Left lobe of liver (tissue), 2 donors: ENCODE results near the gene RAB6A. TPM values are rescaled to one million over a fixed set of nuclear protein-coding genes. Genes with fewer than 3 reads are reported as not detected.

Experiments used
- ATAC-seq: fragments of 200-7000 bp; cut with Tn5 transposase; one replicate; pipeline ENCODE4 v1.9.1; 2020; ENCODE audit warnings: mild to moderate bottlenecking, moderate library complexity
- DNase-seq: peaks from one replicate; pipeline ENCODE4 v3.0.0-alpha.2; 2020; ENCODE audit warnings: low spot score
- total RNA-seq: library from RNA; stranded (reverse); gene quantifications from one replicate; pipeline ENCODE4 v1.2.1, GENCODE V29; 2021
- donor health status: DM: no; HTN: no; CAD: no; lungs with moderate emphysema.
- donor health status: DM: no; HTN: yes; CAD: no.

The RAB6A gene
- total RNA-seq, 1 donor from 2014 or later = 57.2 TPM

DNA sequence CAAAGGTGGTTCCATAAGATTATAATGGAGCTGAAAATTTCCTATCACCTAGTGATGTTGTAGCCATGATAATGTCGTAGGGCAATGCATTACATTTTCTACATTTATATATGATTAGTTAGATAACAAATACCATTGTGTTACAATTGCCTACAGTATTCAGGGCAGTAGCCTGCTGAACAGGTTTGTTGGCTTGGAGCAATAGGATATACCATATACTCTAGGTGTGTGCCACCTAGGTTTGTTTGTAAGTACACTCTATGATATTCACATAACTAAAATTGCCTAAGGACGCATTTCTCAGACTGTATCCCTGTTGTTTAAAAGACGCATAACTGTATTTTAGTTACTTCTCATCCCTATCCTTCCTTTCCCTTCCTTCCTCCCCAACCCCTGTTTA lies 100.9 kb downstream of the RAB6A start:
- ATAC-seq = no peak

DNA sequence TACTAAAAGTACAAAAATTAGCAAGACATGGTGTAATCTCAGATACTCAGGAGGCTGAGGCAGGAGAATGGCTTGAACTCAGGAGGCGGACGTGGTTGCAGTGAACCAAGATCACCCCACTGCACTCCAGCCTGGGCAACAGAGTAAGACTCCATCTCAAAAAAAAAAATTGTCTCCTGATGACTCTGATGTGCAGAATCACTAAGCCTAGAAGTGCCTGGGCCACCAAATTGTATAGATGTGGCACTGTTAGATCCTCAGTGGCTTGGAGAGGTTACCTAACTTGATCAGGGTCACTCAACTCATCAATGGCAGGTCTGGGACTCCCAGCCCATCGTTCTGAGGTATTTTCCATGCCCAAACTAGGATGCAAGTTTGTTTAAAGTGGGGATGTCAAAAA lies 103.9 kb downstream of the RAB6A start:
- ATAC-seq = no peak
- no peak for DNase-seq

More for the DNA sequence above, 100.9 kb downstream of the RAB6A start:
- DNase-seq = no peak

DNA sequence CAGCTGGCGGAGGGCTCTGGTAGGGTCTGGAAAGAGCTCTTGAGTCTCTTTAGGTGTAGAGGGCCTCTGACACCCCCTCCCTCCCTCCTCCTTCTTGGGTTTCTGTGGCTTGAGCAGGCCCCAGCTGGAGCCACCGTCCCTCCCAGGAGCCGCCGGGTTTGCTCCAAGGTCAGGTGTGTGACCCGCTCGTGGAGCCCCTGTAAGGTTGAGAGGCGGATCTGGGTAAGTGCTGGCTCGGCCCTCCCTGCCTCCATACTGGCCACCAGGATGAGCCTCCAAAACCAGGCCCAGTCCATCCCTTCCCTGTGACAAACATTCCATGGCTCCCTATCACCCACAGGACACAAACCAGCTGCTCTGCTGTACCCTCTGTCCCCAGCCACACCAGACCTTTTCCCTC lies 105.2 kb downstream of the RAB6A start:
- ATAC-seq = no peak
- DNase-seq = no peak

DNA sequence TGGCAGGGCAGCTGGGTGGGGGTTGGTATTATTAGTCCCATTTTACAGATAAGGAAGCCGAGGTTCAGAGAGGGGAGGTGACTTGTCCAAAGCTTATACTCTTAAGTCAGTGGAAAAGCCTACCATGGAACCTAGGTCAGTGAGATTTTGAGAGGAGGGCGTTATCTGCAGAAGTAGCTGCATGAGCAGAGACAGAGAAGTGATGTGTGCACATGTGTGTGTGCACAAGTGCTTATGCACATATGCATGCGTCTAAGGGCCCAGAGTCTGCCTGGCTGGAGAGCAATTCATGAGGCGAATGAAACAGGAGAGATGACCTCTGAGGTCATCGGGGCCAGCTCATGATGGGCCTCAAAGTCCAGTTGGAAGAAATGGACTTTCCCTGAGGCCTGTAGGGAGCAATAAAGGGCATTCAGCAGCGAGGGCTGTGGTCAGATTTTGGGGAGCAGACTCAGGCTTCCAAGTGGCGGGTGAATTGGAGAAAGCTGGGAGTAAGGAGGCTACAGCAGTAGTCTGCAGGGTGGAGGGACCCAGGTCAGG lies 106.3 kb downstream of the RAB6A start:
- DNase-seq (no peak), ATAC-seq (peak; percentile 85)

DNA sequence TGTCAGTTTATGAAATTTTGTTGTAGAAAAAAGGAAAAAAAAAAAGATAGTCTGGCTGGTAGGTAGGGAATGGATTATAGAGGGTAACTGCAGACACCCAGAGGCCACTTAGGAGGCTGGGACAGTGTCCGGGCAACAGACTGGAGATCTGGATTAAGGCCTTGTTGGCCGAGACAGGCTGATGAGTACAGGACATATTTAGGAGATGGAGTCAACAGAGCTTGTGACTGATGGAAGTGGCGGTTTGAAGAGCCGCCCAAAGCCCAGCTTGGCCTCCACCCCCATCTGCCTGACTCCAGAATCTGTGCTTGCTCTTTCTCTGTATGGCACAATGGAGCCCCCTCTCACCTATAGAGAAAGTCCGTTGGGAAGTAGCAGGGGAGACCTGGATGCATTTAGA lies 106.9 kb downstream of the RAB6A start:
- DNase-seq = no peak
- no peak for ATAC-seq

DNA sequence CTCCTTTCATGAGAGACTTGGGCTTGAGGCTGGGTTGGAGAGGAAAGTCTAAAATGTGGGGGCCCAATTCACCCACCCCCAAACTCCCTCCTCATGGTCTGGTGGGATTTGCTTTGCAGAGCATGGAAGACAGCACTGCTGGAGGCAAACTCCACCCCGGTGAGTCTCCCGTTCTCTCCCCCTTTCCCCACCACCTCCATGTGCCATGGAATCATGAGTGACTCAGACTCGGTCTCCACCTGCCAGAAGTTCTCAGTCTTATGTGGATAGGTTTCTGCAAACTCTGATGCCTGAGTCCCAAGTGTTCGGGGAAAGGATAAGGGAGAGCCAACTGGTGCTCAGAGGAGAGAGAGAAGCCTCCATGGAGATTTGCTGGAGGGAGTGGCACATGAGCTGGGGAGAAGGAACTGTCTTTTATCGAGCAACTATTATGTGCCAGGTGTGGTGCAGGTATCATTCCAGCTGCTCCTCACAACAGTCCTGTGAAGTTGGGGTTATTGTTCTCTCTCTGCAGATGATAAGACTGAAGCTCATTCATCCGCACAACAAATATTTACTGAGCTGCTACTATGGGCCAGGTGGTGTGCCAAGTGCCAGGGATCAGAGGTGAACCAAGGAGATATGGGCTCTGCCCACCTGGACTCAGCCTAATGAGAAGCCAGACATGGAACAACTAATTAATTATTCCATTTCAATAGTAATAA lies 107.9 kb downstream of the RAB6A start:
- peak; percentile 24 for ATAC-seq
- no peak for DNase-seq

DNA sequence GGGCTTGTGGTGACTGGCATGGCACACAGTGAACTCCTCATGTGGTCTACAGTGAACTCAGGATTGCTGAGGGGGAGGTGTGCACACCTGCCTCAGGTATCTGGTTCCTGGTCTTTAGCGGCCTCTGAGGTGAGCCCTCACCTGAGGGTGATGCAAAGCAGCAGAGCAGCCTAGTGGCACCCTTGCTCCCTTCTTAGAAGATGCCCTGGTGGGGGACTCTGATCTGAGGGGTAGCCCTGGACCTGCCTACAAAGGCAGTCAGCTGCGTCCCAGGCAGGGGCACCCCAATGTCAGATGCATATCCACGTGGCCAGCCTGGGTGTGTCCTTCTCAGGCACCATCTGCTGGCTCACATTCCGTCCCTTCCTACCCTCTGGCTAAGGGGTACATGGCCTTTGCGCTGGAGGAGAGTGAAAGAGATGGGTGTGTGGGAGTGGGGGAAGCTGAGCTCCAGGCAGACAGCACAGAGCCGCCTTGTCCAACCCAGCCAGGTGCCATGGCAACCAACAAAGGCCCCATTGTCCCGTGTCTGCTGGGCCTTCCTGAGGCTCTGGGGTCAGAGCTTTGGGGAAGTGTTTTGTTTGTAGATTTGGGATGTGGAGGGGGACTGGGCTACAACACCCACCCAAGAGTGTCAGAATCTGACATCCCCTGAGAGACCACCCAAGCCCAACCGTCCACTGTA lies 108.7 kb downstream of the RAB6A start:
- ATAC-seq (no peak), DNase-seq (no peak)

DNA sequence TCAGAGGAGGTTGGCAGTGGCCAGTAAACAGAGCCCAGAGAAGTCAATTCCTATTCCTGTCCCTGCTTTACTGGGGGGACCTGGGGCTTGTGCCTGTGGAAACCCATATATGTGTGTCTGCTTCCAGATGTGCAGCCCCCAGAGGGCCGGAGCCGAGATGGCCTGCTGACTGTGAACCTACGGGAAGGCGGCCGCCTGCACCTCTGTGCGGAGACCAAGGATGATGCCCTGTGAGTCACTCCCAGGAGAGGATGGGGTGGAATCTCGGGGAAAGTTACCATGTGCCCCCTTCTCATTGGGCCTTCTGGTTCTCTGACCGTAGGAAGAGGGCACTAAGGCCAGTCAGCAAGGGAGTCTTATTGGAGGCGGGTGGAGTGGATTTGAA lies 109.2 kb downstream of the RAB6A start:
- no peak for DNase-seq
- ATAC-seq = no peak

DNA sequence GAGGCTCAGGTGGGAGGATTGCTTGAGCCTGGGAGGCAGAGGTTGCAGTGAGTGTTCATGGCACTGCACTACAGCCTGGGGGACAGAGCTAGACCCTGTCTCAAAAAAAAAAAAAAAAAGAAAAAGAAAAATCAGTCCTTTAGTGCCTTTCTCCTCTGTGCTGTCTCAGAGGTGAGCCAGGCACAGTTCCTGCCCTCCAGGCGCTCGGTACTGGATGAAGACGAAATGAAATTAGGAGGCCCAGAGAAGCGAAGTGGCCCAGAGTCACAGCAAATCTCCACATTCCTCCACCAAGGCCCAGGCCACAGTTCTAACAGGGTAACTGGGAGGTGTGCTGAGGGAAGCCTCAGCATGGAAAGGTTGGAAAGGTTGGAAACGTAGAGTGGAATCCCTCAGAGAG lies 109.6 kb downstream of the RAB6A start:
- DNase-seq (no peak), ATAC-seq (no peak)

DNA sequence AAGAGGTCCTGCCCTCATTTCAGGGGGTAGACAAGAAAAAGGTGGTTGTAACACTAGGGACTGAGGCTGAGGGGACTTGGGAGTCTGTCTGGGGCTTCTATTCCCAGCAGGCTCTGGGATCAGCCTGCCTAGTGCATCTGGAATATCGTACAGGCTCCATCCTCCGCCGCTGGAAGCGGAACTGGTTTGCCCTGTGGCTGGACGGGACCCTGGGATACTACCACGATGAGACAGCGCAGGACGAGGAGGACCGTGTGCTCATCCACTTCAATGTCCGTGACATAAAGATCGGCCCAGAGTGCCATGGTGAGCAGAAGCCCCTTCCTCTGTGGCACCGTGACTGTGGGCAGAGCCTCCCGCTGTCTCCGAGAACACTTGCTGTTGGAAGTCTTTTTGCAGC lies 110.5 kb downstream of the RAB6A start:
- ATAC-seq (no peak), DNase-seq (no peak)

DNA sequence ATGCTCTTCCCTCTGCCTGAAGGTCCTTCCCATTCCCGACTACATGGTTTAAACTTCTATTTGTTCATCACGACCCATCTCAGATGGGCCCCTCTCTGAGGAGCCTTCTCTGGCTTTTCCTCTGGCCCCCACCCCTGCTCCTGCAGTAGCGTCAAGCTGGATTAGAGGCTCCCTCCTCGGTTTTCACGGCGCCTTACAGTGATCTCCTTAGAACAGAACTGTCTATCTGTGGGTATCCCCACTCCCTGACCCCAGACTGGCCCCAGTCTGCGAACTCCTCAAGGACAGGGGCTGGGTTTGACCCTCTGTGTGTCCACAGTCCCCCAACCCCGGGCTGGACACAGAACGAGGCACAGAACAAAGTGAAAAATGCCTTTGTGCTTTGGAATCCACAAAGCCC lies 111.7 kb downstream of the RAB6A start:
- no peak for ATAC-seq
- no peak for DNase-seq

DNA sequence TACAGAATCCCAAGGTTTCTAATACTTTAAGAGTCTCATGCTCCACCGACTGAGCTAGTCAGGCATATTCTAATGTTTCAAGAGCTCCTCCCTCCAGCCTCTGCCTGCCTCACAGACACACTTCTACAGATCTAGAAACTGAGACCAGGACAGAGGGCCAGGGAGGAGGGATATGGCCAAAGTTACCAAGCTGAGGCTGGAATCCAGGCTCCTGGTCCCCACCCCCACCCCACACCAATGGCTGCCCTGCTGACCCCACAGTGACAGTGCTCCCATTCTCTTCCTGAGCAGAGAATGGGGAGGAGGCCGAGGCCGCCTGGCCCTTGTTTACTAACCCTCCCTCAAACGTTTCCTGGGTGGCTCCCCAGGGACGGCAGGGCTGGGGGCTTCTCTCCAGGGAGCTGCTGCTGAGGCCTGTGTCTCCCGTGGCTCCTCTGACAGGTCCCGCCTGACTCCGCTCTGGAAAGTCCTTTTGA lies 112.3 kb downstream of the RAB6A start:
- ATAC-seq (no peak), DNase-seq (no peak)

DNA sequence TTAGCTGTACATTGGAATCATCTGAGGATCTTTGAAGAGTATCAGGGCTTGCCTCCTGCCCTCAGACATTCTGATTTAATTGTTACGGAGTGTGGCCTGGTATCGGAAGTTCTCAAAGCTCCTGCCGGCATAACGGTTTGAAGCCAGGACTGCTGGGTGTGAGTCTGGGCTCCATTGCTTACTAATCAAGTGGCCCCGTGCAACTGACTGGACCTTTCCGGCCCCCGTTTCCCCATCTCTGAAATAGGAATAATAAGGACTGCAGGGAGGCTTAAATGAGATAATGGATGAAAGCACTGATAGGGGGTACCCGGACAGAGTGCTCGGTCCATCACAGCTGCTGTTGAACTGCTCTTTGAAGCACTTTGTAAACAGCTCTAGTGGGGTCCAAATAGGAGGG lies 112.8 kb downstream of the RAB6A start:
- no peak for ATAC-seq
- no peak for DNase-seq

DNA sequence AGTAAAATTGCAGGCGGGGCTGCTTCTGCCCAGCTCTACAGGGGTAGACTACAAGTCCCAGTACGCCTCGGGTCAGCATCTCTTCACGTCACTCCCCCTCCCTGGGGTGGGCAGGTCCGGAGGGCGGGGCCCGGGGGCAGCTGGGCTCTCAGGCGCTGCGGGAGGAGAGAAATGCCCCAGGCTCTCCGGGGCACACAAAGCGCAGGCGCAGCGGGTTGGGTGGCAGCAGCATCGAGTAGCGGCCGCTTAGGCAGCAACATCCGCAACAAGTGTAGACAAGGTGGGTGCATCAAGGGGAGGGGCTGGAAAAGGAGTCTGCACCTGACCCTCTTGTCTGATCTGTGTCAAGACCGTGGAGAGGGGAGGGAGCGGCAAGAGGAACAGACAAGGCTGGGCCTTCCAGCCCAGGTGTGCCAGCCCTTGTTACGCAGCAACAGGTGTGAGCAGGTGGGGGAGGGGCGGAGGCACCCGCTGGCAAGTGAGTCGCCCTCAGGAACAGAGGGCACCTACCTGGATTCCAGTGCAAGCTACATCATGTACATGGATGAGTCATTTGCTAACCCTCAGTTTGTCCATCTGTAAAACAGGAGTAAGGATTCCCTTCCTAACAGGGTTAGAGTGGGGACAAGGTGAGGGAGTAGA lies 113.3 kb downstream of the RAB6A start:
- peak; percentile 88 for ATAC-seq

DNA sequence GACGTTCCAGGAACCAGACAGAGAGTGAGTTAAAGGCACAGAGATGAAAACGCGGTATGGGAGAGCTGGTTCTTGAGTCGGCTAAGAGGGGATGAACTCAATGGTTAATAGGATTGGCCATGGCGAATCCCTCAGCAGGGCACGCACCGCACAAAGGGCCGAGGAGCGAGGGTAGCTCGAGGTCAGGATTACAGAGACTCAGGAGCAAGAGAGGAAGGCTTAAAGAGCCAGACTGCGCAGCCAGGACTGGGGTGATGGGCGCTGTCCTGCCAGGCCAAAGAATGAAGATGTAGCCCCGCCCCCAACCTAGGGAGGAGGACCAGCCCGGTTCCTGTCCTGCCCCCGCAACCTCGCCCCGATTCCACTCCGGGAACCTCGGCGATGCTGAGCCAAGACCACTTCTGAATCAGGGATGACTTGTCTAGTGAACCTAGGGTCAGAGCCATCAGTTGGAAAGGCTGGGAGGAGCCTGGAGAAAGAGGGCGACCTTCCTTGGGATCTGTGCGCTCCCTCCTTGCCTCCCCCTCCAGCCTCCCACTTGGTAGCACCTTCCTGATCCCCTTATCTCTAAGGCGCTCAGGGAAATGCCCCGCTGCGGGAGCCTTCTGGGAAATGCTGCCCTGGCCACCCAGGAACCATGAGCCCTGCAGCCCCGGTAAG lies 114.8 kb downstream of the RAB6A start, which contains the start of gene PLEKHB1:
Gene PLEKHB1, plus strand, starts transcription at position 610 of the 660 bp plus-strand sequence. Its CDS starts 28 bp downstream, at position 638.
- no peak for DNase-seq
- ATAC-seq = no peak

More for the DNA sequence above, 113.3 kb downstream of the RAB6A start:
- peak; percentile 63 for DNase-seq

DNA sequence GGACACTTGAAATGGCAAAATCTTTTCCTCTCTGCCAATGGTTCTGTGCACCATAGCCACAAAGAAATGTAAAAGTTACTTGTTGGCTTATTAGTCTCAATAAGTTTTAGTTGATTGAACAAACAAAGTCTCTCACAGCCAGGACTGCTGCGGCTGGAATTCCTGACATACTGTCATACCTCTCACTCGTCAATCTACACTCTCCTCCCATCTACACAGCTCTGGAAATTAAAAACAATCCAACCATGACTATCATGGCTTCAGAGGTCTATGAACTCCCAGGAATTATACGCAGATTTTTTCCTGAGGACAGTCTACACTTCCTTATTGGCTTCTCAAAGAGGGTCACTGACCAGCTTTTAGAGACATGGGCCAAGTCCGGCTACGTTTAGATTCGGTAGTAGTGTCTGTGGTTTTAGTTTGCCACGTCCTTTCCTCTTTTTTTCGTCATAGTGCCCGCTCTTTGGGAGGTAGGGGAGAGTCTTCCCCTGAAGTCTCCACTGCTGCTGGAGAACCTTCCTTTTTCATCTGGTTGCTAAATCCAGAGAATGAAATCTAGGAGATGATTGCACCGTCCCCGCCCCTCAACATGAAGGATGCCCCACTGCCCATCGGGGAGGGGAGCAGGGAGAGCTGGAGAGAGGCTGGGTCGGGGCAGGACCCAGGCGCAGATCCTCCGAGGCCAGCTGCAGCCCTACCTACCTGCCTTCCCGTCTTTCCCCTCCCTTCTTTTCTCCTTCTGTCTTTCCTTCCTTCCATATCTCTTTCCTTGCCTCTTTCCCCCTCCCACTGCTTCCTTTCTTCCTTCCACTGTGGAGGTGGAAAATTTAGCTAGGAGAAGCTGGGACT lies 115.5 kb downstream of the RAB6A start:
- no peak for DNase-seq
- ATAC-seq = peak; percentile 19

DNA sequence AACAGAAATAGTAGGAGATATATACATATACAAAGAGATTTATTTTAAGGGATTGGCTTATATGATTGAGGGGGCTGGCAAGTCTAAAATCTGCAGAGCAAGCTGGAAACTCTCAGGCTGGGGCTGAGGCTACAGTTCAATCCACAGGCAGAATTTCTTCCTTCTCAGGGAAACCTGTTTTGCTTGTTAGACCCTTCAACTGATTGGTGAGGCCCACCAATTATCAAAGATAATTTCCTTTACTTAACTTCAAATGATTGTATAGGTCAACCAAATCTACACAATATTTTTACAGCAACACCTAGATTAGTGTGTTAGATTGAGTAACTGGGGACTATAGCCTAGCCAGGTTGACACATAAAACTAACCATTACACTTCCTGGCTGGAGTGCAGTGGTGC lies 119.2 kb downstream of the RAB6A start:
- no peak for ATAC-seq
- DNase-seq = no peak

DNA sequence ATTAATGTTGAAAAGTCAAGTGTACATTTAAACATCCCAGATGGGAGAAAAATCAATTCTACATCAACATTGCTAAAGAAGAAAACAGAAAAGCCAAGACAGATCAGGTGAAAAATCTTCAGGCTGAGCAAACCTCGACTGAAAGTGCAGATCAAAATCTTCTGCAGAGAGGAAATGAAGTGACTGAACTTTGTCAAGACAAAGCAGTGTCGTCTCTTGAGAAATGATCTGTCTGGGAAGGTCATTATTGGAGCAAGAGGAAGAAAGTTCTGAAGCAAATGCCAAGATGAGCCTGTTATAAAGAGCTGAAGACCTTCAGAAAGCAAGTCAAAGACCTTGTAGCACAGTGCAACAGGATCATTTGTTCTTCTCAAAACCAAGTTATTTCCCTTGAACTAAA lies 120.3 kb downstream of the RAB6A start:
- no peak for DNase-seq
- ATAC-seq = no peak

DNA sequence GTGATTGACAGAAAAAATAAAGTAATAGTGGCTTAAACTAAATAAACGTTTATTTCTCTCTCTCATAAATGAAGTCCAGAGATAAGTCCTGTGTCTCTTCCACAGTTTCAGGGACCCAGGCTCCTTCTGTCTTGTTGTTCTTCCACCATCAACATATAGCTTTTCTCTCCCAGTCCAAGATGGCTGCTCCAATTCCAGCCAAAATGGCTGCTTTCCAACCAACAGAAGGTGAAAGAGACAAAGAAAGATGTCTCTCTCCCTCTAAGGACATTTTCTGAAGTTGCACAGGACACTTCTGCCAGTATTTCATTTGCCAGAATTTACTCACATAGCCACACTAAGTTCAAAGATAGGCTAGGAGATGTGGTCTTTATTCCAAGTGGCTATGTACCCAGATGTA lies 123.9 kb downstream of the RAB6A start:
- DNase-seq (no peak), ATAC-seq (no peak)

DNA sequence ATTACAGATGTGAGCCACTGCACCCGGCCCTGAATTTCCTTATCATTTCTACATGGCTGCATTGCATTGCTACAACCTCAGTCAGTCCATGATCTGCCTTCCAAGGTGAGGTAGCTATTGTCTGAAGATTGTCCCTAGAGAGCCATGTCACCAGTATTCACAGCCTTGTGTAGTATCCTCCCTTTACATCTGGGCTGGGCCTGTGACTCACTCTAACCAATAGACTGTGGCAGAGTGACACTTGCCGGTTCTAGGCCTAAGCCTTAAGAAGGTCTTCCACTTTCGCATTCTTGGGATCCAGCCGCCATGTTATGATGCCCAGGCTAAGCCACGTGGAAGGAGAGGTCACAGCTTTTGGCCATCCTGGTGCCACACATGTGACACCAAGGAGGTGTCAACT lies 124.6 kb downstream of the RAB6A start:
- no peak for ATAC-seq
- DNase-seq = no peak
